ENCODE data around the gene KCTD3. TPM values are rescaled to one million over a fixed set of nuclear protein-coding genes. Genes with fewer than 3 reads are reported as not detected.
A peak's percentile ranks its signal among the peaks of the same experiment; 100 is the strongest.

Gene KCTD3
- total RNA-seq, 3 donors from 2014 or later: 60.8 to 100.0 (median 87.8) TPM

DNA sequence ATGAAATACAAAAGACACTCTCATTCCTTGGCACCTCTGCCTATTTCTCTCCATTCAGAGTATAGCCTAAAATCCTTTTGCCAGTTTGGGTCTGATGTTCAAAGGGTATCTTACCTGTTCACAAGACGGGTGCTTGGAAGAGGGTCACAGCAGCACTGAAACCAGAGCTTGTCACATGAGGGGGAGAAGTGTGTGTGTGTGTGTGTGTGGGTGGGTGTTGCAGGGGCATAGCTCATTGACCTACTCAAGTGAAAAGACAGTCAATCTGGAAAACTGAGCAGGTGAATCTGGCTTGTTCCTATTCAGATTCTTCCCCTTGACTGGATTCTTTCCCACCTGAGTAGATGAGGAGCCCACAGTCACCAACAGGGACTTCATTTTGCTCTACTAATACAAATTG lies 63.9 kb downstream of the KCTD3 start:
- Histone ChIP-seq H3K4me3 (no peak overlapping the region), H3K36me3 (no peaks in the 10 kb centered on the region), H3K4me1 (no peaks in the 10 kb centered on the region), H3K27me3 (no peaks in the 10 kb centered on the region), H3K27ac (no peak overlapping the region), H3K9me3 (no peaks in the 10 kb centered on the region)
- no peak for TF ChIP-seq POLR2A (IDR thresholded peaks at IDR 0.05)
- no peak for TF ChIP-seq POLR2AphosphoS5 (IDR thresholded peaks at IDR 0.05)
- TF ChIP-seq, protein P1, sequence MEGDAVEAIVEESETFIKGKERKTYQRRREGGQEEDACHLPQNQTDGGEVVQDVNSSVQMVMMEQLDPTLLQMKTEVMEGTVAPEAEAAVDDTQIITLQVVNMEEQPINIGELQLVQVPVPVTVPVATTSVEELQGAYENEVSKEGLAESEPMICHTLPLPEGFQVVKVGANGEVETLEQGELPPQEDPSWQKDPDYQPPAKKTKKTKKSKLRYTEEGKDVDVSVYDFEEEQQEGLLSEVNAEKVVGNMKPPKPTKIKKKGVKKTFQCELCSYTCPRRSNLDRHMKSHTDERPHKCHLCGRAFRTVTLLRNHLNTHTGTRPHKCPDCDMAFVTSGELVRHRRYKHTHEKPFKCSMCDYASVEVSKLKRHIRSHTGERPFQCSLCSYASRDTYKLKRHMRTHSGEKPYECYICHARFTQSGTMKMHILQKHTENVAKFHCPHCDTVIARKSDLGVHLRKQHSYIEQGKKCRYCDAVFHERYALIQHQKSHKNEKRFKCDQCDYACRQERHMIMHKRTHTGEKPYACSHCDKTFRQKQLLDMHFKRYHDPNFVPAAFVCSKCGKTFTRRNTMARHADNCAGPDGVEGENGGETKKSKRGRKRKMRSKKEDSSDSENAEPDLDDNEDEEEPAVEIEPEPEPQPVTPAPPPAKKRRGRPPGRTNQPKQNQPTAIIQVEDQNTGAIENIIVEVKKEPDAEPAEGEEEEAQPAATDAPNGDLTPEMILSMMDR (IDR thresholded peaks at IDR 0.05): no peak
- no peak for DNase-seq (ENCODE audit: low spot score in 2 of 2)
- intact Hi-C loops (cut with DNase I; ENCODE audit: low total_unique reads): no loop called here

GRCh38 chr1:215631489-215631888 lies 64.4 kb downstream of the KCTD3 start:
- intact Hi-C loops (cut with DNase I; ENCODE audit: low total_unique reads): no loop called here
- peaks cover 0 to 3% of the 10 kb centered on the region in 2 donors for H3K4me1 ChIP-seq
- no peak overlapping the region for H3K27ac ChIP-seq
- no peaks in the 10 kb centered on the region for H3K27me3 ChIP-seq
- peak; percentile 31 to 63 for DNase-seq (ENCODE audit: low spot score in 2 of 2)
- H3K4me3 ChIP-seq: no peak overlapping the region
- H3K36me3 ChIP-seq: no peaks in the 10 kb centered on the region
- TF ChIP-seq, protein P1 (IDR thresholded peaks at IDR 0.05): no peak
- TF ChIP-seq POLR2A (IDR thresholded peaks at IDR 0.05): no peak
- no peak for TF ChIP-seq POLR2AphosphoS5 (IDR thresholded peaks at IDR 0.05)
- H3K9me3 ChIP-seq: no peaks in the 10 kb centered on the region

GRCh38 chr1:215635827-215636226 lies 68.7 kb downstream of the KCTD3 start:
- intact Hi-C loops (cut with DNase I; ENCODE audit: low total_unique reads): no loop called here
- Histone ChIP-seq H3K9me3 (no peaks in the 10 kb centered on the region), H3K4me1 (peaks cover 0 to 5% of the 10 kb centered on the region in 2 donors), H3K27me3 (no peaks in the 10 kb centered on the region), H3K27ac (peak overlapping the region; percentile 83 to 89), H3K4me3 (no peak overlapping the region), H3K36me3 (no peaks in the 10 kb centered on the region)
- DNase-seq (ENCODE audit: low spot score in 2 of 2): no peak
- TF ChIP-seq POLR2AphosphoS5 (IDR thresholded peaks at IDR 0.05) (no peak), POLR2A (IDR thresholded peaks at IDR 0.05) (no peak)
- TF ChIP-seq, protein P1 (IDR thresholded peaks at IDR 0.05): no peak

DNA sequence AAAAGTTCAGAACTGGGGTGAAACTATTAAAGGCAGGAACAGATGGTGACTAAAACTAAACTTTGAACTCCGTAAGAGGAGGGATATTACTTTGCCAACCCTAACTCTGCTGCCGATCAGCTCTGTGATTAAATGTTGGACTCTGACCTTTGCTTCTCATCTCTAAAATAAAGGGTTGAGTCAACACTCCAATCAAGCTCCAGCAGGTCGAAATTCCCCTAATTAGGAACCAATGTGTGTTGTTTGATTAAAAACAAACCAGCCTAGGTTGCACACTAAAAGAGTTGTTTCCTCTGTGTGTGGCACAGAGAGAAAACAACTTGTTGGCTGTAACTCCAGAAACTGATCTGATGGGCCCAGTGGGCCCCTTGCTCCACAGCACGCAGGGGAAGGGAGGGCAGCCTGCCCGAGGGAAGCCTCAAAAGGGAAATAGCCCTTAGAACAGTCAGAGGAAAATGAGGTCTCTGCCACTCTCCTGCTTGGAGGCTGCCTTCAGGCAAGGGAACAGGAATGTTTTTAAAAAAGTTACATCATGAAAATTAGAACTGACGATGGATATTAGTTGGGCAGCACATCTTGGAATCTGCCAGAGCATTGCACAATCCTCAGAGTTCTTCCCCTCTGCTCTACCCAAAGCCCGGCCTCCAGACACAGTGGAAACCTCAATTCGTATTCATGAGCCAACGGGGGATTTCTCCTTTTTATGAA lies 69.3 kb downstream of the KCTD3 start:
- H3K4me3 ChIP-seq: peak overlapping the region; percentile 11 to 34 (median 17)
- no peaks in the 10 kb centered on the region for H3K9me3 ChIP-seq
- peak; percentile 8 to 27 (median 17) for TF ChIP-seq POLR2AphosphoS5 (IDR thresholded peaks at IDR 0.05)
- TF ChIP-seq POLR2A (IDR thresholded peaks at IDR 0.05): no peak
- no peaks in the 10 kb centered on the region for H3K36me3 ChIP-seq
- intact Hi-C loops (cut with DNase I; ENCODE audit: low total_unique reads): no loop called here
- peaks cover 0 to 5% of the 10 kb centered on the region in 2 donors for H3K4me1 ChIP-seq
- no peaks in the 10 kb centered on the region for H3K27me3 ChIP-seq
- DNase-seq (ENCODE audit: low spot score in 2 of 2): peak in 1 of 2 donors; percentile 41
- H3K27ac ChIP-seq: peak overlapping the region; percentile 83 to 89

- Histone ChIP-seq H3K4me1 (peaks cover 0 to 5% of the 10 kb centered on the region in 2 donors), H3K4me3 (peak overlapping the region; percentile 11 to 34 (median 17)), H3K27ac (peak overlapping the region; percentile 83 to 89), H3K9me3 (no peaks in the 10 kb centered on the region), H3K36me3 (no peaks in the 10 kb centered on the region), H3K27me3 (no peaks in the 10 kb centered on the region)
- peak; percentile 56 to 79 for DNase-seq (ENCODE audit: low spot score in 2 of 2)
- peak in 2 of 3 donors; percentile 5 to 22 for TF ChIP-seq POLR2AphosphoS5 (IDR thresholded peaks at IDR 0.05)
- no peak for TF ChIP-seq POLR2A (IDR thresholded peaks at IDR 0.05)
- intact Hi-C loops (cut with DNase I; ENCODE audit: low total_unique reads): loop anchor here (1.0 kb wide), 1 partner anchor 18 kb away; no protein-coding TSS in a partner anchor
These were observed 70.0 kb downstream of the KCTD3 start for GRCh38 chr1:215637041-215637573.
